Central memory CD4-positive, alpha-beta T cell (primary cell): ENCODE results near the gene CCDC102A.

Experiments
- DNase-seq: peaks from one replicate; pipeline ENCODE4 v3.0.0; 2022

CCDC102A gene

GRCh38 chr16:57517397-57518367 is 18.7 kb downstream of the CCDC102A start:
- DNase-seq: no peak

DNA sequence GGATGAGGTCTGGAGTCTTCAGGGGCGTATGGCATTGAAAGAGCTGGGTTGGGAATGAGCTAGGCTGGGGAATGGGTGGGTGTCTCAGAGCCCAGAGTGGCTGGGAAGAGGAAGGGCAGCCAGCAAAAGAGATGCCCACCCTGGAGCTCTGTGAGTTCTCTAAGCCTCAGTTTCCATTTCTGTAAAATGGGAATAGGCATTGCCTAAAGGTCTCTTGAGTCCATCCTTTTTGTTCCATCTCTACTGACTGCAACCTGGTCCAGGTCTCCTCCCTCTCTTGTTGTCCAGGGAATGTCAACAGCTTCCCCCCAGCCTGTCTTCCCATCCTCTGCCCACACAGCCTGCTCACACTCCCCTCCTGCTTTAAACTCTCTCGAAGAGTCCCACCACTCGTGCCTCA is 19.6 kb downstream of the CCDC102A start:
- no peak for DNase-seq

- no peak for DNase-seq
Measured at GRCh38 chr16:57516176-57516725, 20.1 kb downstream of the CCDC102A start.

GRCh38 chr16:57514791-57515600 is 21.4 kb downstream of the CCDC102A start:
- no peak for DNase-seq

GRCh38 chr16:57514371-57514770 is 22.0 kb downstream of the CCDC102A start:
- no peak for DNase-seq

GRCh38 chr16:57513371-57514102 is 22.8 kb downstream of the CCDC102A start:
- DNase-seq: no peak

DNA sequence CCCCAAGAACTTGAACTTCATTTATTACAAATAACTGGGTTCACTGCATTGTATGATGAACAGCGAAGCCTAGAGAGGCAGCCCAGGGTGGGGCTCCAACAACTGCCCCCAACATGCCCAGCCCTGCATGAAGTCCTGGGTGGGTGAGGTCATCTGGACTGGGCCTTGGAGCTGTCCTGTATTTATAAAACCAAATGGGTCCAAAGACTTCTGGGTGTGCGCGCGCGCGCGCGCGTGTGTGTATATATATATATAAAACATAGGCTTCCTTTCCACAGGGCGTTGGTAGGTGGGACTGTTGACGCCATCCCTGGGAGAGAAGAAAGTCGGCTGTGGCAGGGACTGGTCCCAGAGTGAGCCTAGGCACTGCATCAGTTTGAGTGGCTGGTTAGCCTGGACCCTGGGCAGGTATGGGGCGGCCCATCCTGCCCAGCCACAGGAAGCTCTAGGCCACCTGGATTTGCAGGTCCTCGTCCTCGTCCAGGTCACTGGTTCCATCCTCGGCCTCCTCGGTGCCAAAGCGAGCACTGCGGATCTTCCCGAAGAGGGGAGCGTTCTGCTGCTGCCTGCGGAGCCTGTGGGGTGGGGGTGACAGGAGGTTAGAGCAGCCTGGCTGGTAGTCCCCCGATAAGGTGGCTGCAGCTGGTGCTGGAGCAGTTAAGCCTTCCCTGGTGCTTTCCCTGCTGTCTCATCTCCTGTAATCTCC is 23.9 kb downstream of the CCDC102A start:
- DNase-seq: no peak

- DNase-seq: no peak
Measured at GRCh38 chr16:57510016-57510871, 26.1 kb downstream of the CCDC102A start.

DNA sequence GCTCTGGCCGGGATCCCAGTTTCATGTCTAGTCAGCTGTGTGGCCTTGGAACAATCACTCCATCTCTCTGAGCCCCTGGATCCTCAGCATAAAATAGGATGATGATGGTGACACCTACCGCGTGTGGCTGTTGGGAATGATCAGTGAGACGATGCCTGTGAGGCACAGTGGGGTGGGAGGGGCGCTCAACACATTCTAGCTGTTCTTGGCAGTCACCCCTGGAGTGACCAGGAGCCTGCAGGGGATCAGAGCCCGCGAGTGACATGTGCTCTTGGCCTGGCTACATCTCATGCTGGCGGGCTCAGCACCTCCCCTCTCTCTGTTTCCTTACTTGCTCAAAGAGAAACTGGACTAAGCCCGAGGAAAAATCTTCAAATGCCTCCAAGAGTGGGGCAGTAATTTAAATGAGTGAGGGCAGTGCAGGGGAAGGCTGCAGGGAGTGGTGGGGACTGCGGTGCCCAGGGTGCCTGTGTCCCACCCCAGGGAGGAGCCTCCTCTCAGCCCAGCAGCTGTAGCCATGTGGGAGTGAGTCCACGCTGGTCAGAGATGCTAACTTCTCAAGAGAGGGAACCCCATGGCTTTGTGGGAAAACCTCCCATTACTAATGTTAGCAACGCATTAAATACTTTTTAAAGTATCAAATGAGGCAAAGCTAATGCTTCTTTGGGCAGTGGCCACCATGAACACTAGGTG is 27.0 kb downstream of the CCDC102A start:
- no peak for DNase-seq

- DNase-seq: no peak
Measured at GRCh38 chr16:57508035-57508425, 28.3 kb downstream of the CCDC102A start.

DNA sequence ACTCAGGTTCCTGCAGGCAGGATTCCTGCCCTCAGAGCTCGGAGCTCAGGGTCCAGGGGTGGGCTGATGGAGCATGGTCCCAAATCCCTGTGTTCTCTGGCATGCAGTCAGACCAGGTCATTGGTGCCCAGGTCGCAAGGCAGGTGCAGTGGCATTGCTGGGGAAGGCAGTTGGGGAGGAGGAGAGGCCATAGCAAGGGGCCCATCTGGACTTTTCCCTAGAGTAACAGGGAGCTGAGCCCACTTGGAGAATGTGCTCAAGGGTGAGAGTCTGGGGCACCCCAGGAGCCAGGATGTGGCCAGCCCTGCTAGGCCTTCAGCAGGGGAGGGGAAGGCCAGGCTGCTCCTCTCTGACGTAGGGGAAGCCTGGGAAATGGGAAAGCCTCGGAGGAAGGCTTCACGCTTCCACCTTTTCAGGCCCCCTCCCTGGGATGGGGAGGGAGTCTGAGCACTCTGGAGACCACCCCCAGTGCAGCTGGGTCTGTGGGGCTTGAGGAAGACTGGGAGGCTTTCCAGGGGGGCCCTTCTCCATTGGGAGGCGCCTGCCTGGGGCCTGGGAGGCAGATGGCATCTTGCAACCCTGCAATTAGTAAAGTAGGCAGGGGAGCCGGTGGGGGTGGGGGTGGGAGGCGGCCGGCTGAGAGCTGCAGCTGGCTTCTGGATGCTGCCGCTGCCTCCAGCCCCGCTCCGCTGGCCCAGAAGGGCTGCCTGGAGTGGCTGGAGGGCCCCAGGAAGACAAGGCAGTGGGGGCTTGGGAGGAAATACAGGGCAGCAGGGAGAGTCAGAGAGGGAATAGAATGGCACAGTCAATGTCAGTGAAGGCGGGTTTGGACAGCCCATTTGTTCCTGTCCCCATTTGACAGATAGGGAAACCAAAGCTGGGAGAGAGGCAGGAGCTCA is 29.0 kb downstream of the CCDC102A start:
- no peak for DNase-seq

DNA sequence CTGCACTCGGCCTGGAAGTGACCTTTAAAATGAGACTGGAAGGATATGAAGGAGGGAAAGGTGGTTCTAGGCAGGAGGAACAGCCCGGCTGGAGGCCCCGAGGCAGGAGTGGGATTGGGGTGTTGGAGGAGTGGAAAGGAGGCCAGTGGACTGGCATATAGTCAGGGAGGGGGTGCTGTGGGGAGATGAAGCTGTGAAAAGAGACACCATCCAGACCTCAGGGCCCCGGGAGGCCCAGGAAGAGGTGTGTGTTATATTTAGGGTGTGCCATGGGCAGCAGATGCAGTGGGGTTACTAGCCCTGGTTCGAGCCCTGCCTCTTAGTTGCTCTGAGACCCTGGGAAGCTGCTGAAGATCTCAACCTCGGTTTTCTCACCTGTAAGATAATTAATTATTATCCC is 31.2 kb downstream of the CCDC102A start:
- DNase-seq: no peak

DNA sequence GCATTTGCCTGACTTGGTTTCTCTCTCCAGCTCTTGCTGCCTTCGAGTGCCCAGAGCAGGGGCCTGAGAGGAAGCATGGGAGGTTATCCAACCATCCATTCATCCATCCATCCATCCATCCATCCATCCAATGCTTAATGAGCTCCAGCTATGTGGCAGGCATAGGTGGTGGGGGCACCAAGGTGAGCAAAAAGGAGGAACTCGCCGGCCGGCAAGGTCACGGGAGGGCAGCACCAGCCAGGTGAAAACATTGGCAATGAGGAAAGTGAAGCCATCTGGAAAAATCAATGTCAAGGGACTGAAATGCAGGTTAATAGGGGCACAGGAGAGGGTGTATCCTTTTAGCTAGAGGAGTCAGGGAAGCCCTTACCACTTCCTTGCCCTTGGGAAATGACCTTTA is 31.9 kb downstream of the CCDC102A start:
- DNase-seq: no peak

DNA sequence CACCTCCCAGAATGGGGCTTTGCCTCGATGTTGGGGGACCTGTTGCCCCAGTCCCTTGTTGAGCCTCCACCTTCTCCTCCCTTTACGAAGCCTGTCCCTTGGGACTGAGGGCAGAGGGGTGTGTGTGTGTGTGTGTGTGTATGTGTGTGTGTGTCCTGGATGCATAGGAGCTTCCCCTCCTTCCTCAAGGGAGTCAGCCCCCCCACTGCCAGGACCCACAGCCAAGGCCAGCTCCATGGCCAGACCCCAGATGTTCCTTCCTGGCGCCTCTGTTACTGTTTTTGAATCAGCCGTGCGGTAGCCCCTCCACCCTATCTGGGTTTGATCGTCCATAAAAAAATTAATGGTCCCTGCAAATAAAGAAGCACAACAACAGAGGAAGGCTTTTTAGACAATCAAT is 32.4 kb downstream of the CCDC102A start:
- no peak for DNase-seq

- no peak for DNase-seq
Measured at GRCh38 chr16:57503366-57503765, 33.0 kb downstream of the CCDC102A start.

DNA sequence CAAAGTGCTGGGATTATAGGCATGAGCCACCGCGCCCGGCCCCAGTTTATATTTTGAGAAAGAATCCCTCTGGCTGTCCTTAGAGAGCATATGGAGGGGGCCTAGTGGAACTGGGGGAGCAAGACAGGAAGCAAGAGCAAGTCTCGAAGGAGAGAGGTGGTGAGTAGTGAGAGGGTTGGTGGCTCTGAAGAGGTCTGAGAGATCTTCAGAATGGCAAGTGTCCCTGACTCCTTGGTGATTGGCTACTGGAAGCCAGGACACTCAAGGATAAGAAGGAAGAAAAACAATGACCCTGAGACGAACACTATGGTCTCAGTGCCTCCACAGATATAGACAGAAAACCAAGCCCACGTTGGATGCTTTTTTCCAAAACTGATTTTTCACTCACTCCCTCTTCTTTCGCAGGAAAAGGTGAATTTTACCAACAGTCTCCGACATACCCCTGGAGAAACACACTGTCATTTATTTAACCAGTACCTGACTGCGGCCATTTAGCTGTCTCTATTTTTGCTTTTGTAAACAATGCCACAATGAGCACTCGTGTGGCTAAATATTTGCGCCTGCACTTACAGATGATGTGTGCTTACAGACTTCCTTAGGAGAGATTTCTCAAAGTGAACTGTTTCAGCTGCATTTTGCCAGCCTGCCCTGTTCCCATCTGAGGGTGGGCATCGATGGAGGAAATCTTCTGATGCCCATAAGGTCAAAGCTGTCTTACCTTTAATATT is 34.2 kb downstream of the CCDC102A start:
- no peak for DNase-seq

DNA sequence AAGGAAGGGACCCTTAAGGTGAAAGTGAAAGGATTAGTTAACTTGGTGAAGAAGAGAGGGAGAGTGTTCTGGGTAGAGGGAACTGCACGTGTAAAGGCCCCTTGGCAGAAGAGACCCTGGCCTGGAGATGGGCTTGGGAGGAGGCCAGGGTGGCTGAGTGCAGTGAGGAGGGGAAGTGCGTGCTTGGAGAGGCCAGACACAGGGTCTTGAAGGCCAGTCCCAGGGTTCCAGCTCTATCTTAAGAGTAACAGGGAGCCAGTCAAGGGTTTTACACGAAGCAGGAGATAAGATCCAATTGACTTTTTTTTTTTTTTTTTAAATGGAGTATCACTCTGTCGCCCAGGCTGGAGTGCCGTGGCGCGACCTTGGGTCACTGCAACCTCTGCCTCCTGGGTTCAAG is 34.9 kb downstream of the CCDC102A start:
- no peak for DNase-seq

- no peak for DNase-seq
Measured at GRCh38 chr16:57500578-57501111, 35.7 kb downstream of the CCDC102A start.
